ENCODE results near the gene NPSR1.

DNA sequence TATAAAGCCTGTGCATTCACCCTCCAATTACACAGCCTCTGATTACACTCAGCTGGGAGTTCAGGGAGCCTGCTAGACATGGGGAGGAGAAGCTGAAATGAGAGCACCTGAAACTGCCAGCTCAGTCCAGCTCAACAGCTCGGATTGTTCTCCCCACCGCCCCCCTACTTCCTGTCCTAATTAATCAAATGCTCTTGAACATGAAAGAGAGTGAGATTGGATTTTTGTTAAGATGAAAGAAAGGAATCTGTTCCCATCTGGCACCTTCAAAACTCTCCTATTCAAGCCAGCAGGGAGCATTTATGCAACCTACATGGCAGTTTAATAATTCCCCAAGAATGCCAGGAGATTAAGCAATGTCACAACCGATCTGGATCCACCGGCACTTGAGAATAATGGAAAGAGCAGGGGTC lies 98.0 kb downstream of the NPSR1 start:
- TF ChIP-seq ARNT (IDR thresholded peaks at IDR 0.05) (no peak), FOXK2 (IDR thresholded peaks at IDR 0.05) (no peak), FOXA1 (IDR thresholded peaks at IDR 0.05) (no peak), SUZ12 (IDR thresholded peaks at IDR 0.05) (no peak), SP1 (IDR thresholded peaks at IDR 0.05) (no peak), PKNOX1 (IDR thresholded peaks at IDR 0.05) (no peak), FOXM1 (IDR thresholded peaks at IDR 0.05; ENCODE audit: borderline replicate concordance) (no peak), CTBP1 (IDR thresholded peaks at IDR 0.05; ENCODE audit: borderline replicate concordance) (no peak), TARDBP (IDR thresholded peaks at IDR 0.05) (no peak), HDGF (IDR thresholded peaks at IDR 0.05; ENCODE audit: borderline replicate concordance) (no peak), LEF1 (IDR thresholded peaks at IDR 0.05; ENCODE audit: borderline replicate concordance) (no peak), NFRKB (IDR thresholded peaks at IDR 0.05) (no peak), ZNF384 (IDR thresholded peaks at IDR 0.05) (no peak), L3MBTL2 (conservative IDR thresholded peaks at IDR 0.05) (no peak)
